CD4-positive, alpha-beta memory T cell (primary cell): ENCODE measurements around the gene COPS9. TPM values are rescaled to one million over a fixed set of nuclear protein-coding genes. Genes with fewer than 3 reads are reported as not detected.

Source experiments
- CTCF ChIA-PET: fragments of 350-600 bp; sonication (Branson Sonifier 250); formaldehyde crosslinking; loops from one replicate; lab custom pipeline; 2021; ENCODE audit warnings: inconsistent platforms; ENCODE audit not compliant: partially characterized antibody; lab: Charles Lee
- POLR2A ChIA-PET: fragments of 350-600 bp; sonication (Branson Sonifier 250); formaldehyde crosslinking; loops from one replicate; lab custom pipeline; 2021; ENCODE audit not compliant: partially characterized antibody; lab: Charles Lee
- DNase-seq, 5 donors: peaks; one replicate each; pipeline versions ENCODE4 v3.0.0 to v3.0.0-alpha.2; 2020 to 2022; ENCODE audit warnings: mixed read lengths in 1 of 5
- H3K27ac ChIP-seq: one replicate; pipeline ENCODE4 v1.7.0; 2013; ENCODE audit warnings: low read depth, low read length
- H3K27me3 ChIP-seq: 2 replicates; pipeline ENCODE4 v1.7.0; 2013; ENCODE audit warnings: mild to moderate bottlenecking, low read length, moderate library complexity; ENCODE audit not compliant: insufficient read depth
- H3K36me3 ChIP-seq: 2 replicates; pipeline ENCODE4 v1.7.0; 2013; ENCODE audit warnings: mild to moderate bottlenecking, low read length, moderate library complexity; ENCODE audit not compliant: insufficient read depth
- H3K4me1 ChIP-seq: 2 replicates; pipeline ENCODE4 v1.7.0; 2013; ENCODE audit warnings: mild to moderate bottlenecking, low read length, moderate library complexity; ENCODE audit not compliant: insufficient read depth
- H3K4me3 ChIP-seq, 2 donors: one replicate each; pipeline ENCODE4 v1.7.0; 2013; ENCODE audit warnings: low read length in 2 of 2, mild to moderate bottlenecking in 1 of 2
- H3K9me3 ChIP-seq, 2 donors: one replicate each; pipeline ENCODE4 v1.7.0; 2013; ENCODE audit warnings: low read length in 2 of 2, control low read depth in 1 of 2; ENCODE audit not compliant: control insufficient read depth in 1 of 2
- H3K27ac Mint-ChIP-seq, 7 donors: one replicate each; pipeline ENCODE4 v1.8.0; 2020 to 2021; ENCODE audit warnings: mixed read lengths in 7 of 7, mild to moderate bottlenecking in 6 of 7, inconsistent platforms in 3 of 7, moderate library complexity in 3 of 7
- H3K27me3 Mint-ChIP-seq, 2 donors: one replicate each; pipeline ENCODE4 v1.8.0; 2020 to 2021; ENCODE audit warnings: mixed read lengths in 2 of 2
- H3K36me3 Mint-ChIP-seq, 2 donors: one replicate each; pipeline ENCODE4 v1.8.0; 2020 to 2021; ENCODE audit warnings: mixed read lengths in 2 of 2, inconsistent platforms in 1 of 2, mild to moderate bottlenecking in 1 of 2
- H3K4me1 Mint-ChIP-seq, 4 donors: one replicate each; pipeline ENCODE4 v1.8.0; 2020 to 2021; ENCODE audit warnings: mixed read lengths in 4 of 4, mild to moderate bottlenecking in 1 of 4
- H3K4me3 Mint-ChIP-seq, 8 donors: one replicate each; pipeline ENCODE4 v1.8.0; 2020 to 2021; ENCODE audit warnings: mixed read lengths in 8 of 8, mild to moderate bottlenecking in 7 of 8, moderate library complexity in 6 of 8, inconsistent platforms in 3 of 8
- H3K9me3 Mint-ChIP-seq, 8 donors: one replicate each; pipeline ENCODE4 v1.8.0; 2020 to 2021; ENCODE audit warnings: mixed read lengths in 8 of 8, mild to moderate bottlenecking in 5 of 8, inconsistent platforms in 3 of 8, moderate library complexity in 1 of 8
- intact Hi-C: fragments of 100-400 bp; cut with micrococcal nuclease; formaldehyde crosslinking; loops from one replicate; pipeline ENCODE4 v1.15.1; 2023
- polyA plus RNA-seq, 2 donors: library from polyadenylated mRNA; unstranded; fragments of 300-500 nt; fragmentation: Illumina TruSeq; gene quantifications; one replicate each; pipeline ENCODE4 v1.2.3, GENCODE V29; 2021
- total RNA-seq, 2 experiments: library from RNA; stranded (reverse); gene quantifications; one replicate each; pipeline ENCODE4 v1.2.3, GENCODE V29; 2021

Gene COPS9
- total and polyA plus RNA-seq, 4 experiments from 2014 or later, result 82.2 to 335 (median 195) TPM

DNA sequence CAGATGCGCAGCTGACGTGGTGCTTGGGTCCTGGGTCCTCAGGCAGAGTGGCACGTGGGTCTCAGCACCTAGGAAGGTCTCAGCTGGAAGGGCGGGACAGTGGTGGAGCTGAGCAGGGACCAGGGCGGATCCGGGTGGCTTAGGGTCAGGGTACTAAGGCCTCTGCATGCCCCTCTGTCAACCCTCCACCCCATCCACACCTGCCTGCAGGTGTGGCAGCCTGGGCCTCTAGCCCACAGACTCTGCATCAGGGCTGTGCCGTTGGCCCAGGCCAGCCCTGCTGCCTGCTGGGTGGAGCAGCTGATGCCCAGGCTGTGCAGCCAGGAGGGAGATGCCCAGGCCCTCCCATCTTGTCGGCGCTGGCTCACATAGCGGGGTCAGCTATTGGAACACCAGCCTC is 28.9 kb upstream of the COPS9 start:
- intact Hi-C loops, result no loop called here
- H3K4me3 Mint-ChIP-seq, result no peak overlapping the region
- H3K4me1 Mint-ChIP-seq, result no peaks in the 10 kb centered on the region
- ChIA-PET POLR2A (no interaction called here), CTCF (no interaction called here)
- Histone ChIP-seq H3K4me3 (no peak overlapping the region), H3K9me3 (no peaks in the 10 kb centered on the region), H3K27ac (no peak overlapping the region), H3K4me1 (no peaks in the 10 kb centered on the region), H3K36me3 (no peaks in the 10 kb centered on the region), H3K27me3 (no peaks in the 10 kb centered on the region)
- H3K27me3 Mint-ChIP-seq, result peaks cover 4 to 7% of the 10 kb centered on the region in 2 donors
- no peak overlapping the region for H3K27ac Mint-ChIP-seq
- H3K9me3 Mint-ChIP-seq, result no peaks in the 10 kb centered on the region
- H3K36me3 Mint-ChIP-seq, result no peaks in the 10 kb centered on the region
- no peak for DNase-seq

DNA sequence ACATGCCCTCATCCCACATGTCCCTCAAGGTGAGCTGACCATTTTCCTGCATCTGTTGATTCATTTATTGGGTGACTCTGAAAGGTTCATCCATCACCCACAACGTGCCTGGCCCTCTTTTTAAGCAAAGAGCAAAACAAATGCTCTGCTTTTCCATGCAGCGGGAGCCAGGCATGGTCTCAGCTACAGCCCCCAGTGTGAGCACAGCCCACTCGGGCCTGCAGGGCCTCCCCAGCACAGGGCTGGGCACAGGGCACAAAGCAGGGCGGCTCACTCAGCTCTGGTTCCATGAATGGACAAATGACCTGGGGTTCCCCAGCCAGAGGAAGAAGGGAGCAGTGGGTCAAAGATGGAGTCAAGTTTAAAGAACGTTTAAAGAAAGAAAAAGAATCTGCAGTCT is 28.5 kb upstream of the COPS9 start:
- Histone ChIP-seq H3K4me1 (no peaks in the 10 kb centered on the region), H3K27me3 (no peaks in the 10 kb centered on the region), H3K36me3 (no peaks in the 10 kb centered on the region), H3K27ac (no peak overlapping the region), H3K9me3 (no peaks in the 10 kb centered on the region), H3K4me3 (no peak overlapping the region)
- Mint-ChIP-seq H3K4me3 (no peak overlapping the region), H3K36me3 (no peaks in the 10 kb centered on the region), H3K27ac (no peak overlapping the region), H3K4me1 (no peaks in the 10 kb centered on the region), H3K27me3 (peaks cover 4 to 7% of the 10 kb centered on the region in 2 donors), H3K9me3 (no peaks in the 10 kb centered on the region)
- CTCF ChIA-PET, result no interaction called here
- POLR2A ChIA-PET, result no interaction called here
- intact Hi-C loops, result no loop called here
- DNase-seq, result no peak

DNA sequence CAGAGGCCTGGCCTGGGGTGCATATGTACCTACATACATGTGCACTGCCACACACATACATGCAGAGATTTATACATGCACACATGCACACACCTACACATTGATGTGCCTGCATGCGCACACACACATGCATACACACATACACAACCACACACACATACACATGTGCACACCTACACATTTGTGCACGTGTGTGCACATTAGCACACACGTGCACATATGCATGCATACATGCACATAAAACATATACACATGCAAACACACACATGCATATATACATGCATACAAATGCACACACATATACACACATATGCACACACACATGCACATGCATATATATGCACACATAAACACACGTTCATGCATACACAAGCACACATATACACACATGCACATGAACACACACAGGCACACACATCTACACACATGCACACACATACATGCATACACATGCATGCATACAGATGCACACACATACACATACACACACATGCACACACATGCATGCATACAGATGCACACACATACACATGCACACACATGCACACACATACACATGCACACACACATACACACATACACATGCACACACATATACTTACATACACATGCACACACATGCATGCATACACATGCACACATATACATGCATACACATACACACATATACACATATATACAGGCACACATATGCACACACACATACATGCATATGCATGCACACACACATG is 27.9 kb upstream of the COPS9 start:
- peaks cover 4 to 7% of the 10 kb centered on the region in 2 donors for H3K27me3 Mint-ChIP-seq
- H3K9me3 Mint-ChIP-seq, result no peaks in the 10 kb centered on the region
- H3K27me3 ChIP-seq, result no peaks in the 10 kb centered on the region
- no peaks in the 10 kb centered on the region for H3K36me3 ChIP-seq
- H3K4me3 Mint-ChIP-seq, result no peak overlapping the region
- intact Hi-C loops, result no loop called here
- H3K9me3 ChIP-seq, result no peaks in the 10 kb centered on the region
- no peaks in the 10 kb centered on the region for H3K4me1 Mint-ChIP-seq
- H3K4me3 ChIP-seq, result no peak overlapping the region
- no peak overlapping the region for H3K27ac ChIP-seq
- no peaks in the 10 kb centered on the region for H3K36me3 Mint-ChIP-seq
- no peaks in the 10 kb centered on the region for H3K4me1 ChIP-seq
- CTCF ChIA-PET, result no interaction called here
- no peak overlapping the region for H3K27ac Mint-ChIP-seq
- no peak for DNase-seq
- POLR2A ChIA-PET, result no interaction called here

DNA sequence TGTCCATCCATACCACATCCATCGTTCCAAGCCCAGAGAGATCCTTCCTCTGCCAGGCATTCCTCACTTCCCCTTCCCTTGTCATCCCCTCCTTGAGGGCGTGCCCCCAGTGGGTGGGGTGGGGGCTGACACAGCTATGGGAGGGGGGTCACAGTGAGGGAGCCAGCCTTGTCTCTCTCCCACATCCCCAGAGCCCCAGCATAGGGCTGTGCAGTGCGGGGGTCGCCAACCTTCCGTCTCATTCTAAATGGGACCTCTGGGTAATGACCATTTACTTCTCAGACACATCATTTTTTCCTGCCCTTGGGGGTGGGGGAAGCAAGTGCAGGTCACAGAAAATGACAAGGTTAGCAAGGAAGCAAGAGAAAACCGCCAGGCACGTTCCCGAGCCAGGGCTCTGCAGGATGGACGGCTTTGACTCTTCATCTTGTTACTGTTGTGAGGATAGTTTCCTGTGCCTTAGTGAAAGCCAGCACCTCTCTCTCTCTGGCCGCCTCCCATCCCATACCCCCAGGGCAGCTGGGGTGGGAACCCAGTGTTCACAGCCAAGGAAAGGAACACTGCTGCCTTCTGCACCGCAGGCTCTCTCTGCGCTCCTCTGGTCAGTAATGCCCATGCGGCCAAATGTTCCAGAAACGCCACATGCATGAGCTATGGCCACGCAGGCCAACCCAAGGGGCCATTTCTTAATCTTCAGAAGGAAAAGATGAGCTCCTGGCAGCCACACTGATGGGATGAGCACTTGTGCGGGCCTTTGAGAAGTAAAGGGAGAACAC is 27.0 kb upstream of the COPS9 start:
- H3K4me3 ChIP-seq, result no peak overlapping the region
- no peaks in the 10 kb centered on the region for H3K4me1 ChIP-seq
- no peak for DNase-seq
- Mint-ChIP-seq H3K4me1 (no peaks in the 10 kb centered on the region), H3K27ac (no peak overlapping the region), H3K4me3 (no peak overlapping the region), H3K36me3 (no peaks in the 10 kb centered on the region), H3K27me3 (peaks cover 2 to 7% of the 10 kb centered on the region in 2 donors), H3K9me3 (no peaks in the 10 kb centered on the region)
- H3K36me3 ChIP-seq, result no peaks in the 10 kb centered on the region
- no peak overlapping the region for H3K27ac ChIP-seq
- intact Hi-C loops, result no loop called here
- no peaks in the 10 kb centered on the region for H3K27me3 ChIP-seq
- CTCF ChIA-PET, result no interaction called here
- POLR2A ChIA-PET, result no interaction called here
- no peaks in the 10 kb centered on the region for H3K9me3 ChIP-seq

DNA sequence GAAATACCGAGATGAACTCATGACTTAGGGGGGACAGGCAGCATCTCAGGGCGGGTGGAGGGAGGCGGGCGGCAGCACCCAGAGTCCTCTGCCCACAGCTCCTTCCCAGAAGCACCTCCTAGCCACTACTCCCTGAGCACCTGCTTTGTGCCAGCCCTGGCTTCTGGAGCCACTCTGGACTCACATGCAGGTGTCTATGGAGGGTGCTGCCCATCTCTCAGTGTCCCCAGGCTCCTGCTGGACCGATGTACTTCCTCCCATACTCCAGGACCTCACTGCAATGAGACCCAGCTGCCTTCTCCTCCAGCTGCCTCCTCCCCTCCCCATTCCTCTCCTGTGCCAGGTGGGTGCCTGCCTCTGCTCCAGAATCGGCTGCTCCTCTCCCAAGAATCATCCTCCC is 26.4 kb upstream of the COPS9 start:
- intact Hi-C loops, result no loop called here
- Mint-ChIP-seq H3K27me3 (peaks cover 2 to 7% of the 10 kb centered on the region in 2 donors), H3K9me3 (no peaks in the 10 kb centered on the region), H3K4me1 (no peaks in the 10 kb centered on the region), H3K27ac (no peak overlapping the region), H3K4me3 (no peak overlapping the region), H3K36me3 (no peaks in the 10 kb centered on the region)
- CTCF ChIA-PET, result no interaction called here
- H3K27ac ChIP-seq, result no peak overlapping the region
- no peak for DNase-seq
- no peaks in the 10 kb centered on the region for H3K36me3 ChIP-seq
- H3K9me3 ChIP-seq, result no peaks in the 10 kb centered on the region
- H3K4me3 ChIP-seq, result no peak overlapping the region
- no peaks in the 10 kb centered on the region for H3K4me1 ChIP-seq
- POLR2A ChIA-PET, result no interaction called here
- H3K27me3 ChIP-seq, result no peaks in the 10 kb centered on the region

DNA sequence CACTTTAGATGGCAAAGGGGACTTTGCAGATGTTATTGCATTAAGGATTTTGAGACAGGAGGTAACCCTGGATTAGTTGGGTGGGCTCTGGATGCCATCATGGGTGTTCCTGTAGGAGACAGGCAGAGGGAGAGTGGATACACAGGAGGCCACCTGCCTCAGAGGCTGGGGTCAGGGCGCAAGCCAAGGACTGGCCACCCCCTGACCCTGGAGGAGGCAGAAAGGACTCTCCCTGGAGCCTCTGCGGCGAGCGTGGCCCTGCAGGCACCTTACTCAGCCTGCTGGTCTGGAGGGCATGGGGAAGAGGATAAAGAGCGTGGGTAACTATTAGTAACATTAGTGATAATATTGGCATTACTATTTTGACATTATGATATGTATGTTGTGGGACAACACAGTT is 25.9 kb upstream of the COPS9 start:
- ChIA-PET POLR2A (no interaction called here), CTCF (no interaction called here)
- Mint-ChIP-seq H3K4me3 (no peak overlapping the region), H3K27ac (no peak overlapping the region), H3K9me3 (no peaks in the 10 kb centered on the region), H3K4me1 (no peaks in the 10 kb centered on the region), H3K27me3 (peaks cover 2 to 7% of the 10 kb centered on the region in 2 donors), H3K36me3 (no peaks in the 10 kb centered on the region)
- no peak for DNase-seq
- no peaks in the 10 kb centered on the region for H3K9me3 ChIP-seq
- no peaks in the 10 kb centered on the region for H3K27me3 ChIP-seq
- H3K36me3 ChIP-seq, result no peaks in the 10 kb centered on the region
- no peaks in the 10 kb centered on the region for H3K4me1 ChIP-seq
- intact Hi-C loops, result no loop called here
- no peak overlapping the region for H3K27ac ChIP-seq
- no peak overlapping the region for H3K4me3 ChIP-seq

DNA sequence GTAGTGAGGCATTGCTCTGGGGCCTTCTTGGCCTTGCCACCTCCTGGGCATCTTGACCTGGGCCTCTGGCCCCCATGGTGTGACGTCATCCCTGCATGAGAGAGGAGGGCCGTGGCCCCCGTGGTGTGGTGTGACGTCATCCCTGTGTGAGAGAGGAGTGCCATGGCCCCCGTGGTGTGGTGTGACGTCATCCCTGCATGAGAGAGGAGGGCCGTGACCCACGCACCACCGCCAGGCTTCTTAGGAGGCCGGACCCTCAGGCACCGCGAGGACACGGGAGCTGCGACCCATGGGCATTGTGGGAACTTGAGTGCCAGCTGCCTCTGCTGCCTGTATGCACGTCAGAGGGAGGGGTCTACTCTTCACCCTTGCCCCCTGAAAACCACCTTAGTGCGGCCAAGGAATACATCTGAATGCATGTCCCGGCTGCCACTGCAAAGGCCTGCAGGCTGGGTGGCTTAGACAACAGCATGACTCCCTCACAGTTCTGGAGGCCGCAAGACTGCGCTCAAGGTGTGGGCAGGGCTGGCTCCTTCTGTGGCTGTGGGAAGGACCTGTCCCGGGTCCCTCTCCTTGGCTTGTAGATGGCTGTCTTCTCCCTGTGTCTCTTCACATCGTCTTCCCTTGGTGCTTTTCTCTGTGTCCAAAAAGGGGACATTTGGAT is 25.1 kb upstream of the COPS9 start:
- Mint-ChIP-seq H3K9me3 (no peaks in the 10 kb centered on the region), H3K4me1 (no peaks in the 10 kb centered on the region)

More for the DNA sequence above, 25.1 kb upstream of the COPS9 start:
- no peaks in the 10 kb centered on the region for H3K36me3 Mint-ChIP-seq
- H3K9me3 ChIP-seq, result no peaks in the 10 kb centered on the region
- CTCF ChIA-PET, result no interaction called here
- no peaks in the 10 kb centered on the region for H3K4me1 ChIP-seq
- no peaks in the 10 kb centered on the region for H3K27me3 ChIP-seq
- no peak overlapping the region for H3K4me3 Mint-ChIP-seq
- H3K4me3 ChIP-seq, result no peak overlapping the region
- intact Hi-C loops, result no loop called here
- POLR2A ChIA-PET, result no interaction called here
- no peaks in the 10 kb centered on the region for H3K36me3 ChIP-seq
- peaks cover 3 to 7% of the 10 kb centered on the region in 2 donors for H3K27me3 Mint-ChIP-seq
- no peak overlapping the region for H3K27ac ChIP-seq
- no peak for DNase-seq
- H3K27ac Mint-ChIP-seq, result no peak overlapping the region
